ENCODE measurements around the gene PGP. TPM values are rescaled to one million over a fixed set of nuclear protein-coding genes. Genes with fewer than 3 reads are reported as not detected.

The PGP gene
- total RNA-seq, 1 donor from 2014 or later: 15.0 TPM

DNA sequence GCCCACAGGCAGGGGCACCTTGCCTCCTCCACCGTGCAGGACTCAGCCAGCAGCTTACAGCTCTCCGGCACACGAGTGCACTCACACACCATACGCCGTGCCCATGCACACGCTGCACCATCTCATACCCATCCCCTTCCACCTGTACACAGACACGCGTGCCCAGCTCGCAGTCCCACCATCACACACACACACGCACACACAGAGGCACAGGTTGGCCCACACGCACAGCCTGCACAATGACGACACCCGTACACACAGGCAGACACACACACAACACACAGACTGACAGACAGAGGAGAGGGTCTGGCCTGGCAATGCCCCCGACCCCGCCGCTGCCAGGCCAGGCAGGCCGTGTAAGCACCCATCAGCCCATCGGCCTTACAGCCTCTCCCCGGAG lies 30.3 kb downstream of the PGP start:
- no peak overlapping the region for H3K27ac ChIP-seq
- no peaks in the 10 kb centered on the region for H3K27me3 ChIP-seq
- intact Hi-C loops (cut with DNase I): no loop called here
- DNase-seq (no peak), ATAC-seq (no peak)
- no peaks in the 10 kb centered on the region for H3K4me1 ChIP-seq
- H3K36me3 ChIP-seq: no peaks in the 10 kb centered on the region
- no peak for TF ChIP-seq CTCF (IDR thresholded peaks at IDR 0.05)
- no peak overlapping the region for H3K4me3 ChIP-seq
- no peaks in the 10 kb centered on the region for H3K9me3 ChIP-seq

- intact Hi-C loops (cut with DNase I): no loop called here
- H3K27ac ChIP-seq: no peak overlapping the region
- H3K36me3 ChIP-seq: no peaks in the 10 kb centered on the region
- no peak overlapping the region for H3K4me3 ChIP-seq
- no peak for TF ChIP-seq CTCF (IDR thresholded peaks at IDR 0.05)
- ATAC-seq: no peak
- H3K4me1 ChIP-seq: no peaks in the 10 kb centered on the region
- no peaks in the 10 kb centered on the region for H3K27me3 ChIP-seq
- H3K9me3 ChIP-seq: no peaks in the 10 kb centered on the region
- no peak for DNase-seq
Observed at GRCh38 chr16:2183671-2184070, 31.0 kb downstream of the PGP start.

DNA sequence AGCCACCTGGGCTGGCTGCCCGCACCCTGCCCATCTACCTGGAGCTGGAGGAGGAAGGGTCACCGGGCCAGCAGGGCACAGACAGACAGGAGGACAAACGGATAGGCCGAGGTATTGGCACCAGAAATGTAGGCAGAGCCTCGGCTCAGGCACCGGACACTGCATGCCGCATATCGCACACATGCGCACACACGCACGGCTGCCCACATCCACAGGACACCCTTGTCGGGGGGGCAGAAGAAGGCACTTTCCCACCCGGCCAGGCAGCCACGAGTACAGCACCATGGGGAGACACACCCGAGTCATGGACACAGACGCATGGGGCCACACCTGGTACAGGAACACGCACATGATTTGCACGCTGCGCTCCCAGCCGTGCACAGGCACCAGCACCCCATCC lies 32.7 kb downstream of the PGP start:
- no peaks in the 10 kb centered on the region for H3K27me3 ChIP-seq
- H3K27ac ChIP-seq: no peak overlapping the region
- no peaks in the 10 kb centered on the region for H3K9me3 ChIP-seq
- no peak overlapping the region for H3K4me3 ChIP-seq
- no peak for TF ChIP-seq CTCF (IDR thresholded peaks at IDR 0.05)
- intact Hi-C loops (cut with DNase I): no loop called here
- DNase-seq (no peak), ATAC-seq (no peak)
- H3K36me3 ChIP-seq: no peaks in the 10 kb centered on the region
- H3K4me1 ChIP-seq: no peaks in the 10 kb centered on the region

DNA sequence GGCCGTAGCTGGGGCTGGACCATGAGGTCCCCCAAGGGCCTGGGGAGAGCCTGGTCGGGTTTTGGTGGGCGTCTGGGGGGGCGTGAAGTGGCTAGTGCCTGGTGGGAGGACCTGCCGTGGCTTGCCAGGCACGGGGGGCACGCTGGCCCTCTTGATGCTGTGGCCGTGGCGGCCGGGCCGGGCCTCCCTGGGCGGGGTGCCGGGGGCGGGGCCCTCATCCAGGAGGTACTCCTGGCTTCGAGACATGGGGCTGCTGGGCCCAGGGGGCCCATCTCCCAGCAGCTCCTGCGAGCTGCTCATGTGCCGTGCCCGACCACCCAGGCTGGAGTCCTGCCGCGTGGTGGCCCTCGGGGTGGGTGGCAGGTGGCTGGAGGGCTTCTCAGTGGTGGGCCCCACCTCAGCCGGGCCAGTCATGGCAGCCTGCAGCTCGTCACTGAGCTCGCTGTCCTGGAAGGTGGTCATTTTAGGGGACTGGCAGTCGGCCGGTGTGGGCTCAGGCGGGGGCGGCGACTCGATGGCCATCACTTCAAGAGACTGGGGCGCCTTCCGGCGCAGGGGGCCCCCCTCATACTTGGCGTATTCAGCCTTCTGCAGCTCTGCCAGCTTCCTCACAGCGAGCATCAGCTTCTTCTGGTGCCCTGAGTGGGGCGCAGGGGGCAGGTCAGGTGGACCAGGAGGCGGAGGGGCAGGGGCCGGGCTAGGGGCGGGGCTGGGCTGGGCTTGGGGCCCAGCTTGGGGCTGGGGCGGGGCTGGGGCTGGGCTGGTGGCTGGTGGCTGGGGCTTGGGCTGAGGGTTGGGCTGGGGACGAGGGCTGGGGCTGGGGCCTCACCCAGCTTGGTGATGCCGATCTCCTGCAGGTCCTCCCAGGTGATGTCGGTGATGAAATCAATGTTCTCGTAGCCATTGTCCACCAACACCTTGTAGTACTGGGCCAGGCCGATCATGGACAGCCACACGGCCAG lies 33.4 kb downstream of the PGP start:
- intact Hi-C loops (cut with DNase I): no loop called here

DNA sequence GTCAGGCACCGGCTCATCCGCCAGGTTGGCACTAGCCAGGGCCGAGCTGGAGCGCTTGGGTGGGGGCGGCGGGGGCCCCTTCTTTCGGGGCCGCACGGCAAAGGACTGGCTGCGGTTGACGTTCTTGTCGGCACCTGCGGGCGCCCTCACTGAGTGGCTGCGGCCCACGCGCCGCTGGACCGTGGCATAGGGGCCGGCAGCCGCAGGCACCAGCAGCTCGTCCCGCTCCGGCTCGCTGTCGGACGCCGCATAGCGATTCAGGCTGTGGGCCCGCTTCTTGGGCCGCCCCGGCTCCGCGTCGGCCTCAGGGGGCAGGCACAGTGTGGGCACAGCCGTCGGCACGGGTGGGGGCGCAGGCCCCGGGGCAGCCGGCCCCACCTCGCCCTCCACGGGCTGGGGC lies 34.2 kb downstream of the PGP start:
- intact Hi-C loops (cut with DNase I): no loop called here
- Histone ChIP-seq H3K9me3 (no peaks in the 10 kb centered on the region), H3K36me3 (peaks cover 12% of the 10 kb centered on the region), H3K4me1 (no peaks in the 10 kb centered on the region), H3K27me3 (no peaks in the 10 kb centered on the region), H3K4me3 (no peak overlapping the region), H3K27ac (no peak overlapping the region)
- no peak for DNase-seq
- no peak for ATAC-seq
- no peak for TF ChIP-seq CTCF (IDR thresholded peaks at IDR 0.05)

More for the DNA sequence above, 33.4 kb downstream of the PGP start:
- no peak overlapping the region for H3K4me3 ChIP-seq
- no peaks in the 10 kb centered on the region for H3K27me3 ChIP-seq
- H3K4me1 ChIP-seq: no peaks in the 10 kb centered on the region
- H3K36me3 ChIP-seq: peaks cover 4% of the 10 kb centered on the region
- TF ChIP-seq CTCF (IDR thresholded peaks at IDR 0.05): no peak
- H3K9me3 ChIP-seq: no peaks in the 10 kb centered on the region
- no peak overlapping the region for H3K27ac ChIP-seq
- no peak for DNase-seq
- ATAC-seq: no peak

Measured in upper lobe of right lung (tissue), 1 donor.